ENCODE measurements around the gene CNR2.
A peak's percentile ranks its signal among the peaks of the same experiment; 100 is the strongest.
"Not testable (repeated sequence)": the region's sequence is repeated elsewhere in the genome, so short reads cannot be mapped to it uniquely, and the experiment has no call there.

The CNR2 gene

GRCh38 chr1:23902321-23903278 lies 10.6 kb downstream of the CNR2 start:
- no peaks in the 10 kb centered on the region for H3K4me1 ChIP-seq (ENCODE audit: control insufficient read depth, insufficient read depth, low read length)
- H3K36me3 ChIP-seq (ENCODE audit: control insufficient read depth, insufficient read depth, low read length, severe bottlenecking), result no peaks in the 10 kb centered on the region
- peak; percentile 15 for DNase-seq (ENCODE audit: low read depth)
- no peak overlapping the region for H3K9ac ChIP-seq (ENCODE audit: low read length)
- peaks cover 49% of the 10 kb centered on the region for H3K27me3 ChIP-seq (replicated peaks; ENCODE audit: control insufficient read depth, insufficient read depth, low read length)
- H3K9me3 ChIP-seq (ENCODE audit: control insufficient read depth, low read length), result no peaks in the 10 kb centered on the region
- H3K4me3 ChIP-seq (ENCODE audit: low read length), result peak overlapping the region; percentile 17

- not testable (repeated sequence) for H3K9ac ChIP-seq (ENCODE audit: low read length); H3K4me3 ChIP-seq (ENCODE audit: low read length); DNase-seq (ENCODE audit: low read depth); H3K9me3 ChIP-seq (ENCODE audit: control insufficient read depth, low read length); H3K4me1 ChIP-seq (ENCODE audit: control insufficient read depth, insufficient read depth, low read length); H3K36me3 ChIP-seq (ENCODE audit: control insufficient read depth, insufficient read depth, low read length, severe bottlenecking)
- H3K27me3 ChIP-seq (replicated peaks; ENCODE audit: control insufficient read depth, insufficient read depth, low read length), result peaks cover 52% of the 10 kb centered on the region
Measured at GRCh38 chr1:23900017-23900416, 13.1 kb downstream of the CNR2 start.

GRCh38 chr1:23899070-23899469 lies 14.1 kb downstream of the CNR2 start:
- Histone ChIP-seq H3K4me3 (ENCODE audit: low read length) (no peak overlapping the region), H3K36me3 (ENCODE audit: control insufficient read depth, insufficient read depth, low read length, severe bottlenecking) (no peaks in the 10 kb centered on the region), H3K9ac (ENCODE audit: low read length) (no peak overlapping the region), H3K4me1 (ENCODE audit: control insufficient read depth, insufficient read depth, low read length) (no peaks in the 10 kb centered on the region), H3K27me3 (replicated peaks; ENCODE audit: control insufficient read depth, insufficient read depth, low read length) (peaks cover 43% of the 10 kb centered on the region), H3K9me3 (ENCODE audit: control insufficient read depth, low read length) (no peaks in the 10 kb centered on the region)
- DNase-seq (ENCODE audit: low read depth), result no peak

GRCh38 chr1:23897083-23897482 lies 16.1 kb downstream of the CNR2 start:
- Histone ChIP-seq H3K9me3 (ENCODE audit: control insufficient read depth, low read length) (no peaks in the 10 kb centered on the region), H3K4me3 (ENCODE audit: low read length) (no peak overlapping the region), H3K27me3 (replicated peaks; ENCODE audit: control insufficient read depth, insufficient read depth, low read length) (peaks cover 27% of the 10 kb centered on the region), H3K4me1 (ENCODE audit: control insufficient read depth, insufficient read depth, low read length) (no peaks in the 10 kb centered on the region), H3K9ac (ENCODE audit: low read length) (no peak overlapping the region), H3K36me3 (ENCODE audit: control insufficient read depth, insufficient read depth, low read length, severe bottlenecking) (no peaks in the 10 kb centered on the region)
- no peak for DNase-seq (ENCODE audit: low read depth)

- Histone ChIP-seq H3K4me1 (ENCODE audit: control insufficient read depth, insufficient read depth, low read length) (no peaks in the 10 kb centered on the region), H3K9ac (ENCODE audit: low read length) (no peak overlapping the region), H3K27me3 (replicated peaks; ENCODE audit: control insufficient read depth, insufficient read depth, low read length) (peaks cover 21% of the 10 kb centered on the region), H3K4me3 (ENCODE audit: low read length) (no peak overlapping the region), H3K9me3 (ENCODE audit: control insufficient read depth, low read length) (no peaks in the 10 kb centered on the region), H3K36me3 (ENCODE audit: control insufficient read depth, insufficient read depth, low read length, severe bottlenecking) (no peaks in the 10 kb centered on the region)
- DNase-seq (ENCODE audit: low read depth), result no peak
Measured at GRCh38 chr1:23896491-23896890, 16.7 kb downstream of the CNR2 start.

- no peak overlapping the region for H3K9ac ChIP-seq (ENCODE audit: low read length)
- no peak for DNase-seq (ENCODE audit: low read depth)
- no peak overlapping the region for H3K4me3 ChIP-seq (ENCODE audit: low read length)
- peaks cover 16% of the 10 kb centered on the region for H3K27me3 ChIP-seq (replicated peaks; ENCODE audit: control insufficient read depth, insufficient read depth, low read length)
- no peaks in the 10 kb centered on the region for H3K9me3 ChIP-seq (ENCODE audit: control insufficient read depth, low read length)
- no peaks in the 10 kb centered on the region for H3K36me3 ChIP-seq (ENCODE audit: control insufficient read depth, insufficient read depth, low read length, severe bottlenecking)
- no peaks in the 10 kb centered on the region for H3K4me1 ChIP-seq (ENCODE audit: control insufficient read depth, insufficient read depth, low read length)
Measured at GRCh38 chr1:23895993-23896392, 17.2 kb downstream of the CNR2 start.

GRCh38 chr1:23895082-23895481 lies 18.1 kb downstream of the CNR2 start:
- DNase-seq (ENCODE audit: low read depth), result no peak
- H3K4me3 ChIP-seq (ENCODE audit: low read length), result no peak overlapping the region
- H3K36me3 ChIP-seq (ENCODE audit: control insufficient read depth, insufficient read depth, low read length, severe bottlenecking), result no peaks in the 10 kb centered on the region
- no peaks in the 10 kb centered on the region for H3K4me1 ChIP-seq (ENCODE audit: control insufficient read depth, insufficient read depth, low read length)
- no peak overlapping the region for H3K9ac ChIP-seq (ENCODE audit: low read length)
- no peaks in the 10 kb centered on the region for H3K9me3 ChIP-seq (ENCODE audit: control insufficient read depth, low read length)
- peaks cover 12% of the 10 kb centered on the region for H3K27me3 ChIP-seq (replicated peaks; ENCODE audit: control insufficient read depth, insufficient read depth, low read length)

GRCh38 chr1:23889074-23889473 lies 24.1 kb downstream of the CNR2 start:
- H3K36me3 ChIP-seq (ENCODE audit: control insufficient read depth, insufficient read depth, low read length, severe bottlenecking), result no peaks in the 10 kb centered on the region
- no peak for DNase-seq (ENCODE audit: low read depth)
- no peaks in the 10 kb centered on the region for H3K9me3 ChIP-seq (ENCODE audit: control insufficient read depth, low read length)
- H3K9ac ChIP-seq (ENCODE audit: low read length), result no peak overlapping the region
- no peaks in the 10 kb centered on the region for H3K4me1 ChIP-seq (ENCODE audit: control insufficient read depth, insufficient read depth, low read length)
- H3K4me3 ChIP-seq (ENCODE audit: low read length), result no peak overlapping the region
- peaks cover 27% of the 10 kb centered on the region for H3K27me3 ChIP-seq (replicated peaks; ENCODE audit: control insufficient read depth, insufficient read depth, low read length)

GRCh38 chr1:23885222-23885621 lies 27.9 kb downstream of the CNR2 start:
- no peaks in the 10 kb centered on the region for H3K4me1 ChIP-seq (ENCODE audit: control insufficient read depth, insufficient read depth, low read length)
- H3K9me3 ChIP-seq (ENCODE audit: control insufficient read depth, low read length), result no peaks in the 10 kb centered on the region
- peaks cover 27% of the 10 kb centered on the region for H3K27me3 ChIP-seq (replicated peaks; ENCODE audit: control insufficient read depth, insufficient read depth, low read length)
- H3K4me3 ChIP-seq (ENCODE audit: low read length), result no peak overlapping the region
- no peaks in the 10 kb centered on the region for H3K36me3 ChIP-seq (ENCODE audit: control insufficient read depth, insufficient read depth, low read length, severe bottlenecking)
- DNase-seq (ENCODE audit: low read depth), result no peak
- no peak overlapping the region for H3K9ac ChIP-seq (ENCODE audit: low read length)

- no peak overlapping the region for H3K4me3 ChIP-seq (ENCODE audit: low read length)
- H3K9me3 ChIP-seq (ENCODE audit: control insufficient read depth, low read length), result peaks cover 24% of the 10 kb centered on the region
- peaks cover 11% of the 10 kb centered on the region for H3K27me3 ChIP-seq (replicated peaks; ENCODE audit: control insufficient read depth, insufficient read depth, low read length)
- no peak for DNase-seq (ENCODE audit: low read depth)
- no peaks in the 10 kb centered on the region for H3K36me3 ChIP-seq (ENCODE audit: control insufficient read depth, insufficient read depth, low read length, severe bottlenecking)
- H3K9ac ChIP-seq (ENCODE audit: low read length), result no peak overlapping the region
- no peaks in the 10 kb centered on the region for H3K4me1 ChIP-seq (ENCODE audit: control insufficient read depth, insufficient read depth, low read length)
Measured at GRCh38 chr1:23882746-23883145, 30.4 kb downstream of the CNR2 start.

GRCh38 chr1:23879809-23880208 lies 33.4 kb downstream of the CNR2 start:
- Histone ChIP-seq H3K4me1 (ENCODE audit: control insufficient read depth, insufficient read depth, low read length) (no peaks in the 10 kb centered on the region), H3K9ac (ENCODE audit: low read length) (no peak overlapping the region), H3K4me3 (ENCODE audit: low read length) (no peak overlapping the region), H3K27me3 (replicated peaks; ENCODE audit: control insufficient read depth, insufficient read depth, low read length) (peaks cover 6% of the 10 kb centered on the region), H3K9me3 (ENCODE audit: control insufficient read depth, low read length) (peaks cover 25% of the 10 kb centered on the region), H3K36me3 (ENCODE audit: control insufficient read depth, insufficient read depth, low read length, severe bottlenecking) (no peaks in the 10 kb centered on the region)
- DNase-seq (ENCODE audit: low read depth), result no peak
